Umbilical cord (tissue), 2 donors: ENCODE results near the gene MYMK. TPM values are rescaled to one million over a fixed set of nuclear protein-coding genes. Genes with fewer than 3 reads are reported as not detected.

ENCODE experiments used
- DNase-seq: peaks from one replicate; pipeline ENCODE4 v3.0.0-alpha.2; 2015; ENCODE audit warnings: low spot score
- total RNA-seq: library from RNA; depleted of rRNA; stranded (reverse); fragments of >200 nt; gene quantifications from one replicate; pipeline ENCODE4 v1.2.3, GENCODE V29; 2014; ENCODE audit warnings: low replicate concordance; ENCODE audit not compliant: insufficient read depth

Gene MYMK
- total RNA-seq, 1 donor from 2014 or later: not detected

DNA sequence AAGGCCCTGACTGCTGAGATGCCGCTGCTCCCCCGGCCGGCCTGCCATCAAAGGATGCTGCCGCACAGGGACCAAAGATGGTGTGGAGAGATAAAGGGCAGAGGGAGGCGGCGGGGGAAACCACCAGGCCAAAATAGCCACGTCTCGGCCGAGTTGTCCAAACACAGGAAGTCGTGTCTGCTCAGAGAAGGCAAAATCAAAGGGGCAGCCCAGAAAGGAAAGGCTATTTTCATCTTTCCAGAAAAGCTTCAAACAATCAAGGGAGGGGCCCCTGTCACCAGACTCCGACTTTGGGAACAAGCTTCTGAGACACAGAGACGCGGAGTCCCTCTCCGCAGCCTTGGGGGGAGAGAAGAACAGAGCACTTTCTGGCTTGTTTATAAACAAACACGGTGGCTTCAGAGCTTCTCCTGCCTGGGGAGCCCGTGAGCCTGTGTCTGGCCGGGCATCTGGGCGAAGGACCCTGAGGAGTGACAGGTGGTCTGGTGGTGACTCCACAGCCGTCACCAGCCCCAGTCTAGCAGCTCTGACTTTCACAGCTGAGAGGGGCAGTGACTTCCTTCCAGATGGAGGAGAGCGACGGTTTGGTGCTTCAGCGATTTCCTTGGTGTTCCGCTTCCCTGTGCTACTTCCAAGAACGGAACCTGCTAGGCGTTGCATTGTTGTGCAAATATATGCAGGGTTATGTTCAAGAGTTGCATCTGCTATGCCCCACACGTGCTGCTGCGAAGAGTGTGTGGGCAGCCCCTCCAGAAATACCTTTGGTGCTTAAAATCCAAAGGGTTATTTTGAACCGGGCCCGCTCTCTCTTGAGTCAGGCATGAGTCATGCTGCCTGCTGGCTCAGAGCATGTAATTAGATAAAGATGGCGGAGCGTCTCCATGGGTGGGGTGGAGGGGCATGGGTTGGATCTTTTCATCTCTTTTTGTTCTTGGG, 33.7 kb upstream of the MYMK start:
- peak; percentile 79 for DNase-seq

- DNase-seq: no peak
These were observed 32.8 kb upstream of the MYMK start for GRCh38 chr9:133557581-133557980.

- no peak for DNase-seq
These were observed 31.6 kb upstream of the MYMK start for GRCh38 chr9:133556354-133556753.

DNA sequence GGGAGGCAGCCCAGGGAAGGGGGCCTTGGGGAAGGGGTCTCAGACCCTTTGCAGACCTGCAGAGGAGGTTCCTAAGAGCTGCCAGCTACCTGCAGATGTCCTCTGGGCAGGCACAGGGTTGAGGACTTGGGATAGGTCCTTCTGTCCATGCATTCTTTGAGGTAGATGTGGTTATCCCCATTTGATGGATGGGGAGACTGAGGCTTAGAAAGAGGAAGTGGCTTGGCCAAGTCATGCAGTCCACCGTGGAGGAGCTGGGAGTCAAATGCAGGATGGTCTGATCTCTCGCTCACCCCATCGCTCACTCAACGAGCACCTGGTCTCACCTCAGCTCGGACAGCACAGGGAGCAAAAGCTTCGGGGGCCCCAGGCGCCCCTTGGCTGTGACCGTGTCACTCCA, 30.0 kb upstream of the MYMK start:
- DNase-seq: no peak

GRCh38 chr9:133553973-133554713, 29.4 kb upstream of the MYMK start:
- no peak for DNase-seq

DNA sequence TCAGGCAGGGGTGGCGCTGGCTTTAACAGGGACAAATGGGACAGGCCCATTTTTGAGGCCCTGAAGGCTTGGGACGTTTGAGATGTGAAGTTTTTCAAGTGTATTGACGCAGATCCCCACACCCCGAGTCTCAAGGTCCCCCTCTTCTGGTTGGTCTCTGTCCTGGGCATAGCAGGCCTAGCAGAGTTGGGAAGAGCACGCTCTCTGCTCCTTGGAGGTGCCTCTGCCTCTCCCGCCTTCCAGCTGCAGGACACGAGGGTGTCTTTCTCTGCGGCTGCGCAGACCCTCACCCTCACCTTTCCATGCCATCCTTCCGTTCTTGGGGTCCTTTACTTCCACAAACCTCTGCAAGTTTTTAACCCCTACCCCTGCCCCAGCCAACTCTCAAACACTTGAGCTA, 28.4 kb upstream of the MYMK start:
- DNase-seq: no peak

DNA sequence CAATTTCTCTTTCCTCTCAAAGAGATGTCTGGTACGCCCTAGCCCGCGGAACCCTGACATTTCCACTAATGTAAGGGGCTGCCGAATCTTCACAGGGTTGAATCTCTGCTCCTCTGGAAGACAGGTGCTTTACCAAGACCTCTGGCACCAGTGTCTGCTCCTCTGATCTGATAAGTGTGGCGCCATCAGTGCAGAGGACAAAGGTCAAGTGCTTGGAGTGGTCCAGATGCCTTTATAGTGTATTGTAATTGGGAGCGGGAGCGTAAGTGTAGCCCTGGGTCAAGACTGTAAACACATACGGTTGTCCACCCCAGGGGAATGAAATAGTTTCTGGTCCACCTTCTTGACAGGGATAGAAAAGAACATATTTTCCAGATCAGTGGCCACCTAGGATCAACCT, 27.5 kb upstream of the MYMK start:
- DNase-seq: no peak

- DNase-seq: no peak
These were observed 26.7 kb upstream of the MYMK start for GRCh38 chr9:133551446-133551845.

DNA sequence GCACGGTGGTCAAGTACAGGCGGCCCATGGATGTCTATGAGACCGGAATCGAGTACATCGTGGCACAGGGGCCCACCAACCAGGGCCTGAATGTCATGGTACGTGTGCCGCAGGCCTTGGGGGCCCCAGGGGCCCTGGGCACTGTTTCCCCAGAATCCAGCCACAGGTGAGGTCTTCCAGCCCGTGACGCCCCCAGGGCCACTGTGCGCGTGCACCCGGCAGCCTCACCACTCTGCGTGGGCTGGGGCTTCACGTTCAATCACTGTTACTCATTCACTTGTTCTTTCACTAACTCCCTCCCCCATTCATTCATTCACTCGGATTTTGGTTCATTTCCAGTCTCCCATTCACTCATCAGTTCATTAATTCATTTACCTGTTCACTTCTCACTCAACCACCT, 22.4 kb upstream of the MYMK start:
- no peak for DNase-seq

DNA sequence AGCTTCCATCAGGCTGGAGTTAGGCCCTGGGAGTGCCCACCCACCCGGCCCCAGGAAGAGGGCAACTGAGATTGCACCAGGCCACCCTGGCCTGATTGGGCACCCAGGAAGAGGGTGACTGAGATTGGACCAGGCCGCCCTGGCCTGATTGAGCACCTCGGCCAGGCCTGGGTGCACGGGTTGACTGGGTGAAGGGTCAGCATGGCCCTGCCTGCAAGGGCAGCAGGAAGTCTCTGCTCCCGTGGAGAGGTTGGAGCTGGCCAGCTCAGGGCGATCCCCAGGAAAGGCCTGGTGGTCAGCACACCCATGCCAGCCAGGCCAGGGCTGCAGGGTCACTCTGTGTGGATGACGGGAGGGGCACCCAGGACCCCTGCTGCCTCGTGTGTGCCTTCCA, 21.5 kb upstream of the MYMK start:
- no peak for DNase-seq

GRCh38 chr9:133545494-133546286, 20.9 kb upstream of the MYMK start:
- DNase-seq: peak; percentile 19

- no peak for DNase-seq
These were observed 19.2 kb upstream of the MYMK start for GRCh38 chr9:133543772-133544467.

DNA sequence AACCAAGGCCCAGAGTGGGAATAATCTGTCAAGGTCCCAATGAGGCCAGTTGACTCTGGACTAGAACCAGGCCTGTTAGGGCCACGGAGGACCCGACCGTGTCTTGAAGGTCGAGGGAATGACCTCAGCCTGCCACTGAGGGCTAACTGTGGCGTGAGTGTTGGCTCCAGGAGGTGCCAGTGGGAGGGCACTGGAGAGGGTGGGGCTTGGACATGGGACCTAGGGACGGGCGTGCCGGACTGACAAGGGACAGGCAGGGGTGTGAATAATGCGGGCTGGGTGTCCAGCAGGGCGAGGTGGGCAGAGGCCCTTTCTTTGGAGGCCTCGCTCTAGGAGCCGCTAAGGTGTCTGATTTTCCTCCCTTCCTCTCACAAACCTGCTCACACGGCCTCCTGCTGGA, 17.2 kb upstream of the MYMK start:
- DNase-seq: no peak

DNA sequence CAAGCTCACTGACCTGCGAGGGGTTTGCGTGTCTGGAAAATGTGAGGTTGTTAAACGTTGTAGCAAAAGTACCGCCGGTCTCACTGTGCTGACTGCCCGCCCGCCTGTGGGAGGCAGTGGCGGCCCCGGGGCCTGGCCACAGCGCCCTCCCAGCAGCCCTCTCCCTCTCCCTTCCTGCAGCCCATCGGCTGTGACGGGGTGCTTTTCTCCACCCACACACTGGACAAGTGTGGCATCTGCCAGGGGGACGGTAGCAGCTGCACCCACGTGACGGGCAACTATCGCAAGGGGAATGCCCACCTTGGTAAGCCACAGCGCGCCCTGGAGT, 15.9 kb upstream of the MYMK start:
- DNase-seq: no peak

DNA sequence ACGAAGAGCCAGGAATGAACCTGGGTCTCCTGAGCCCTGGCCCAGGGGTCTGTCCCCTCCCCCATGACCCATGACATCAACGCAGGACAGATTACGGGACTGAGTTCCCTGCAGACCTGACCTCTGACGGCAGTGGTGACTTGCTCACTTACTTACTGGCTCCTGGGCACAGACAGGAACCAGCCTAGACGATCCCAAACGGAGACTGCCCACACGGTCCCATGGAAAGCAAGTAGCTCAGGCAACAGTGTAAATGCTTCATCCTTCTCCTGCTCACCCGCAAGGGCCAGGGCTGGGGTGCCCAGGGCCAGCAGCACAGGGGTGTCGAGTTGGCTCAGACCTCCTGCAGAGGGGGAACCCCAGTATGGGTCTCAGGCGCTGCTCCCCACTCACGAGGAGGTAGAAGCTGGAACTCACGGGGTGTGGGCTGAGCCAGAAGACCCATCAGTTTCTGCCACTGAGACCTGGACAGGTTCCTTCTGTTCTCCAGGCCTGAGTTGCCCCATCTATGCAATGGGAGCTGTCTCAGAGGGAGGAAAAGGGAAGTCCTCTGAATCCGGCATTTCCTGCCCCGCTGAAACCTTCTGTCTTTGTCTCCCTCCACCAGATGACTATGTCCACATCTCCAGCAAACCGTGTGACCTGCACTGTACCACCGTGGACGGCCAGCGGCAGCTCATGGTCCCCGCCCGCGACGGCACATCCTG, 15.4 kb upstream of the MYMK start:
- no peak for DNase-seq

DNA sequence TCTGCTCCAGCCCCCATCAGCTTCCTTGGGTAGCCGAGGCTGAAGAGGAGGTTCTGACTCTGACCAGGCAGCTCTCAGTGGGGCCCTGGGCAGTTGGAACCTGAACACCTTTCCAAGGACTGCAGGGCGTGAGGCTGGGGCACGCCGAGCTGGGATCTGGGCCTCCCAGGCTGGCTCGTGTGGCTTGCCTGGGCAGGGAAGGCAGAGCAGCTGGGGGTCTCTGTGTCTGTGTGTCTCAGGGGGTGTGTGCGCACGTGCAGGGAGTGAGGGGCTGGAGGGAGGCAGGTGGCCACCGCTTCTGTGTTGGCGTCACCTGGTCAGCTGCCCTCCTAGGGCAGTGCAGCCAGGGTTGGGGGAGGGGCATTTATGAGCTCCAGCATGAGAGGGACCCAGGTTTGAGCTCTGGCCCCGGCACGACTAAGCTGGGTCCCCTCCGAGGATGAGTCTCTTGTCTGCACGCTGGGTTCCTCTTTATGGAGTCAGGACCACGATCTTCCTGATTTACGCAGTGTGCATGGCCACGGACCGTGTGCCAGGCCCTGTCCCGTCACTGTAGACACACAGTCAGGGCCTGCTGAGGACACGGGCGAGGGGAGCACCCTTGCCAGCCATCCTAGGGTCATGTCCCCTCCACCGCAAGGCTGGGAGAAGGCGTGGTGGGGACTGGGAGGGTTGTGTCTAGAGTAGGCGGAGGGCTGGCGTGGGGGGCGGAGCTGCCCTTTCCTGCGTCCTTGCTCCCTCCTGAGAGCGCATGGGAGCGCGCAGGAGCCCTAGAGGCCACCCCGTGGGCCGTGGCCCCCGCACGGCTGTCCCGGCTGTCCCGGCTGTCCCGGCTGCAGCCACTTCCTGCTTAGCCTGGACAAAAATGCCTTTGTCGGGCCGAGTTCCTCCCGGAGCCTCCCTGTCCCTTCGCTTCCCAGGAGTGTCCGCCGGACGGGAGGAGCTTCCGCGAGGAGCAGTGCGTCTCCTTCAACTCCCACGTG, 14.4 kb upstream of the MYMK start:
- peak; percentile 28 for DNase-seq

- no peak for DNase-seq
These were observed 13.4 kb upstream of the MYMK start for GRCh38 chr9:133538176-133538575.

DNA sequence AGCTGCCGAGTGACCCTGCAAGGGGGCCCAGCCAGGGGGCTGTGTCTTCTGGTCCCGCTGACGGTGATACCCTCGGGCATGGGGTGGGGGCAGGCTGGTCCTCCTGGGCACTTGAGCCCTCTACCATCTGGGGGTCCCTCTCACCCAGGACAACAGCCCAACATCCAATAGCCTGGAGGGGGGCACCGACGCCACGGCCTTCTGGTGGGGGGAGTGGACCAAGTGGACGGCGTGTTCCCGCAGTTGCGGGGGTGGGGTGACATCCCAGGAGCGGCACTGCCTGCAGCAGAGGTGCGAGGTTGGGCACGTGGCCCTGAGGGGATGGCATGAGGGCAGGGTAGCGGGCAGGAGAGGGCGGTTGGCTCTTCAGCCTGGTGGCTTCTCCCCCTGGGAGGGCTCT, 12.5 kb upstream of the MYMK start:
- no peak for DNase-seq

- DNase-seq: no peak
These were observed 11.8 kb upstream of the MYMK start for GRCh38 chr9:133536536-133536935.

- DNase-seq: no peak
These were observed 11.3 kb upstream of the MYMK start for GRCh38 chr9:133536080-133536479.
